Measurements from ENCODE around the gene RASSF4.

GRCh38 chr10:45003432-45004000 lies 43.9 kb downstream of the RASSF4 start:
- TF ChIP-seq CTCF (IDR thresholded peaks at IDR 0.05; ENCODE audit: extremely low read depth in 1 of 2, insufficient read depth in 1 of 2, low read depth in 1 of 2, low read length in 2 of 2) = no peak
- TF ChIP-seq POLR2AphosphoS5 (IDR thresholded peaks at IDR 0.05; ENCODE audit: insufficient read depth, low read depth, low read length) = no peak
- no peak for TF ChIP-seq POLR2A (IDR thresholded peaks at IDR 0.05; ENCODE audit: low read depth, low read length)
- TF ChIP-seq FOS (IDR thresholded peaks at IDR 0.05; ENCODE audit: borderline replicate concordance, insufficient read depth, low read length) = no peak
- no peak for TF ChIP-seq EZH2 (IDR thresholded peaks at IDR 0.05; ENCODE audit: borderline replicate concordance, low read depth, low read length, severe bottlenecking)
- no peak for TF ChIP-seq MAX (IDR thresholded peaks at IDR 0.05; ENCODE audit: insufficient read depth, insufficient read length)
- TF ChIP-seq JUN (IDR thresholded peaks at IDR 0.05; ENCODE audit: borderline replicate concordance, insufficient read depth, insufficient read length, low read depth) = no peak
- TF ChIP-seq MYC (IDR thresholded peaks at IDR 0.05; ENCODE audit: low read depth, low read length) = no peak
- no peak for TF ChIP-seq GATA2 (IDR thresholded peaks at IDR 0.05; ENCODE audit: insufficient read depth, insufficient read length, low read depth, low read length)
